ENCODE results near the gene DSCAM.

Gene DSCAM

GRCh38 chr21:40345711-40346321 lies 501.1 kb downstream of the DSCAM start:
- in situ Hi-C loops (cut with MboI; ENCODE audit: low pct_unique_long_range_greater_than_20kb, low sequenced_read_pairs, unreplicated experiment) = no loop called here
- no peak for TF ChIP-seq CTCF (IDR thresholded peaks at IDR 0.05; ENCODE audit: extremely low read depth, insufficient read depth, missing control alignments)

DNA sequence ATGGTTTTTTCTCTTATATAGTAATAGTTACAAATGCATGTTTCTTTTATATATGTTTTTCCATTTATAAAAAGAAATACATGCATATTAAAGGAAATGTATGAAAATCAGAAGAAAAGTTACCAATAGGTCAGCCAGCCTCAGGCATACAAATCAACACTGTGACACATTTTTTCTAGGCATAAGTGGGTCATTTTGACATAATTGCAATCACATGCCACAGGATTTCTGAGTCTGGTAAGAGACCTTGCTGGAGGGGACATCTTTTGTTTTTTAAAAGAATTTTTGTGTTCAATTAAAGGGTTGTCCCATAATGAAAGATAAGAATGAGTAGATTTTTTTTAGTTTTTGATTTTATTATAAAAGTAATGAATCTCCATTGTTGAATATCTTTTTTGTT lies 506.6 kb downstream of the DSCAM start:
- no peak for DNase-seq (ENCODE audit: low spot score)
- no peak for TF ChIP-seq CTCF (IDR thresholded peaks at IDR 0.05; ENCODE audit: extremely low read depth, insufficient read depth, missing control alignments)
- in situ Hi-C loops (cut with MboI; ENCODE audit: low pct_unique_long_range_greater_than_20kb, low sequenced_read_pairs, unreplicated experiment) = no loop called here

More at GRCh38 chr21:40345711-40346321, 501.1 kb downstream of the DSCAM start:
- no peak for DNase-seq (ENCODE audit: low spot score)

DNA sequence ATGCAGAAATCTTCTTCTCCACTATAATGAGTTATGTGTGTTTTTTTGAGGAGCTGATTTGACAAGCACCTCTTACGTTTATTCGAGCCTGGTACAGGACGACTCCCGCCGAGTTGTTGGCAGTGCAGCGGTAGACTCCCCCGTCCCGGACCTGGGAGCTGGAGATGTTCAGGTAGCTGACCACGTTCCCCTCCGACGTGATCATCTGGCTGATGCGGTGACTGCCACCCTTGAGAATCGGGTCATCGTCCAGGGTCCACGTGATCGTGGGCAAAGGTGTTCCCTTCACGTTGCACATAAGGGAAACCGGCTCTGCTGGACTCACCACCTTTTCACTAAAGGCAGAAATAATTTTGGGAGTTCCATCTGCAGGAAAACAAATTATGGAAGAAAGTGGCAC lies 507.9 kb downstream of the DSCAM start:
- in situ Hi-C loops (cut with MboI; ENCODE audit: low pct_unique_long_range_greater_than_20kb, low sequenced_read_pairs, unreplicated experiment) = no loop called here
- DNase-seq (ENCODE audit: low spot score) = no peak
- TF ChIP-seq CTCF (IDR thresholded peaks at IDR 0.05; ENCODE audit: extremely low read depth, insufficient read depth, missing control alignments) = no peak

- in situ Hi-C loops (cut with MboI; ENCODE audit: low pct_unique_long_range_greater_than_20kb, low sequenced_read_pairs, unreplicated experiment) = no loop called here
- TF ChIP-seq CTCF (IDR thresholded peaks at IDR 0.05; ENCODE audit: extremely low read depth, insufficient read depth, missing control alignments) = no peak
These were observed 509.0 kb downstream of the DSCAM start for GRCh38 chr21:40337981-40338380.

DNA sequence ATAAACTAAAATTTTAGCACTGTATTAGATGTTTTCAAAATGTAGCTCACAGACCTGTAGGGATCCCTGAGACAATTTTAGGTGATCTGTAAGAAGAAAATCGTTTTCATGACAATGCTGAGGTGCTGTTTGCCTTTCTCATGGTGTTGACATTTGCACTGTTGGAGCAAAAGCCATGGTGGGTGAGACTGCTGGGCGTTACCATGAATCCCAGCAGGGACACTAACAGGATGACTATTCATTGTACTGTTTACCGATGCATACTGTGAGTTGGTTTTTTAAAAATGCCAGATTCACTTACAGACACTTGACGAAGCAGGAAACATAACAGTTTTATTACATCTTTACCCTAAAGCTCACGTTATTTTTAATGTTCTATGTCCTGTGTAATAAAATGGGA lies 511.3 kb downstream of the DSCAM start:
- in situ Hi-C loops (cut with MboI; ENCODE audit: low pct_unique_long_range_greater_than_20kb, low sequenced_read_pairs, unreplicated experiment) = no loop called here
- no peak for TF ChIP-seq CTCF (IDR thresholded peaks at IDR 0.05; ENCODE audit: extremely low read depth, insufficient read depth, missing control alignments)

More at GRCh38 chr21:40337981-40338380, 509.0 kb downstream of the DSCAM start:
- no peak for DNase-seq (ENCODE audit: low spot score)

DNA sequence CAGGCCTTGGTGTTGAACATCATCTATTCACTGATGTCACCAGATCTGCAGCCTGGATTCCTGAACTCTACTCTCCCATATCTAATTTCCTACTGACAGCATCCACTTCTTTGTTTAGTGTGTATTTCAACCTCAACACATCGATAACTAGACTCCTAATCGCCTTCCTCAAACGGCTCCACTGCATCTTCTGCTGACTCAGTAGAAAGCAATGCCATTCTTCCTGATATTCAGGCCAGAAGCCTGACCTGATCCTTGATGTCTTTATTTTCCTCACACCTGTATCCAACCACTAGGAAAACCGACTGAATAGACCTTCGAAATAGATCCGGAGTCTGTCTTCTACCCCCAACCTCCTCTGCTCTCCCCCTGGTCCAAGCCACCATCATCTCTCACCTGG lies 512.8 kb downstream of the DSCAM start:
- DNase-seq (ENCODE audit: low spot score) = no peak
- TF ChIP-seq CTCF (IDR thresholded peaks at IDR 0.05; ENCODE audit: extremely low read depth, insufficient read depth, missing control alignments) = no peak
- in situ Hi-C loops (cut with MboI; ENCODE audit: low pct_unique_long_range_greater_than_20kb, low sequenced_read_pairs, unreplicated experiment) = no loop called here

More for the DNA sequence above, 511.3 kb downstream of the DSCAM start:
- no peak for DNase-seq (ENCODE audit: low spot score)

Measured in GM13977 (cell line).